Transverse colon (tissue), 4 donors: ENCODE measurements around the gene WSCD2.

ENCODE experiments used
- EP300 ChIP-seq: sonication (generic); formaldehyde crosslinking; IDR thresholded peaks from one replicate; pipeline ENCODE4 v1.6.1; 2017; ENCODE audit warnings: antibody characterized with exemption, low read depth
- POLR2A ChIP-seq: fragments of 450-650 bp; IDR thresholded peaks from one replicate; pipeline ENCODE4 v1.6.1; 2016; ENCODE audit warnings: antibody characterized with exemption, mild to moderate bottlenecking, moderate library complexity
- POLR2AphosphoS5 ChIP-seq, 3 donors: sonication (generic); formaldehyde crosslinking; IDR thresholded peaks; one replicate each; pipeline ENCODE4 v1.6.1; 2016; ENCODE audit warnings: antibody characterized with exemption in 3 of 3
- TF ChIP-seq, protein P1 (sequence below), 5 experiments: fragments of 200-600 bp in 3 of 5; fragments of 450-650 bp in 2 of 5; sonication (generic) in 3 of 5; IDR thresholded peaks; 1 replicate in 2 of 5; 2 replicates in 3 of 5; pipeline ENCODE4 v1.5.1; 2016 to 2017; ENCODE audit warnings: antibody characterized with exemption in 5 of 5, inconsistent platforms in 3 of 5, mild to moderate bottlenecking in 2 of 5, moderate library complexity in 1 of 5

DNA sequence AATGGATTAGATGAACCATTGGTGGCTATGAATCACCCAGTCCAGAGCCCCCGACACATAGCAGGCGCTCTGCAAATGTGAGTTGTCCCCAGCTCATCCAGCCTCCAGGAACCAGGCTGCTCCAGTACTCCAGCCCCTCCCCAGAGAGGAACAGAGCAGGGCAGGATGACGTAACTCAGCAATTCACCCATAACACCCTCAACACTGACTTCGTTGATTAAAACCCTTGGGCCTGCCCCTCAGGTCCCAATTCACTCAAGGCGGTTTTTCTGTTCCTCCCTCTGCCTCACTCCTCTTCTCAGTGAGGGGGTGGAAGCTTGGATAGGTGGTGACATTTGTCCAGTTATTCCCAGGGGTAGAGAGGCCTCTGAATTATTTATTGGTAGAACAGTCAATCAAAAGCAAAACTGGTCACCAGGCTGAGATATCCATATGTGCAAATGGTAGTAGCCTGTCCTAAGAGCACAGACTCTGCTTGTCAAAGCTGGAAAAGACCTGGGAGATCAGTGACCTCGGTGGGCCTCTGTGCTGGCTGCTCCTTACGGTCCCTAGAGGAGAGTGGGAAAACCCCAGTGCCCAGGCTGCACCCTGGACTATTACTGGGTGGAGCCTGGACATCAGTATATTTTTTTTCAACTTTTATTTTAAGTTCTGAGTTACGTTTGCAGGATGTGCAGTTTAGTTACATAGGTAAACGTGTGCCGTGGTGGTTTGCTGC lies 113.1 kb downstream of the WSCD2 start:
- TF ChIP-seq, protein P1, sequence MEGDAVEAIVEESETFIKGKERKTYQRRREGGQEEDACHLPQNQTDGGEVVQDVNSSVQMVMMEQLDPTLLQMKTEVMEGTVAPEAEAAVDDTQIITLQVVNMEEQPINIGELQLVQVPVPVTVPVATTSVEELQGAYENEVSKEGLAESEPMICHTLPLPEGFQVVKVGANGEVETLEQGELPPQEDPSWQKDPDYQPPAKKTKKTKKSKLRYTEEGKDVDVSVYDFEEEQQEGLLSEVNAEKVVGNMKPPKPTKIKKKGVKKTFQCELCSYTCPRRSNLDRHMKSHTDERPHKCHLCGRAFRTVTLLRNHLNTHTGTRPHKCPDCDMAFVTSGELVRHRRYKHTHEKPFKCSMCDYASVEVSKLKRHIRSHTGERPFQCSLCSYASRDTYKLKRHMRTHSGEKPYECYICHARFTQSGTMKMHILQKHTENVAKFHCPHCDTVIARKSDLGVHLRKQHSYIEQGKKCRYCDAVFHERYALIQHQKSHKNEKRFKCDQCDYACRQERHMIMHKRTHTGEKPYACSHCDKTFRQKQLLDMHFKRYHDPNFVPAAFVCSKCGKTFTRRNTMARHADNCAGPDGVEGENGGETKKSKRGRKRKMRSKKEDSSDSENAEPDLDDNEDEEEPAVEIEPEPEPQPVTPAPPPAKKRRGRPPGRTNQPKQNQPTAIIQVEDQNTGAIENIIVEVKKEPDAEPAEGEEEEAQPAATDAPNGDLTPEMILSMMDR (IDR thresholded peaks at IDR 0.05) = no peak
- no peak for TF ChIP-seq POLR2A
- TF ChIP-seq POLR2AphosphoS5 (IDR thresholded peaks at IDR 0.05) = no peak
- TF ChIP-seq EP300 = no peak
